SK-N-SH treated with all-trans-retinoic acid at 6 μM for 48 hours (cell line): Measurements from ENCODE around the gene NHSL2.
A peak's percentile ranks its signal among the peaks of the same experiment; 100 is the strongest.

Source experiments
- ATAC-seq: fragments of 200-7000 bp; cut with Tn5 transposase; 3 replicates; pipeline ENCODE4 v1.9.1; 2020; ENCODE audit warnings: mild to moderate bottlenecking, moderate library complexity
- ARNTL ChIP-seq: fragments of 450-650 bp; formaldehyde crosslinking; IDR thresholded peaks from 2 replicates; pipeline ENCODE4 v1.5.0; 2020; ENCODE audit warnings: low read depth, mild to moderate bottlenecking, moderate library complexity, borderline replicate concordance
- BACH2 ChIP-seq: fragments of 250-450 bp; sonication (Bioruptor Pico); IDR thresholded peaks from 2 replicates; pipeline ENCODE4 v1.9.0; 2021; ENCODE audit warnings: mild to moderate bottlenecking, borderline replicate concordance
- CSDC2 ChIP-seq: fragments of 250-450 bp; sonication (Bioruptor Pico); IDR thresholded peaks from 2 replicates; pipeline ENCODE4 v1.5.0; 2020; ENCODE audit warnings: mild to moderate bottlenecking, moderate library complexity
- ESRRG ChIP-seq: fragments of 250-450 bp; sonication (Bioruptor Pico); IDR thresholded peaks from 2 replicates; pipeline ENCODE4 v1.6.1; 2021; ENCODE audit warnings: mild to moderate bottlenecking
- GLIS3 ChIP-seq: fragments of 250-450 bp; sonication (Bioruptor Pico); IDR thresholded peaks from 2 replicates; pipeline ENCODE4 v1.5.0; 2020; ENCODE audit warnings: mild to moderate bottlenecking, moderate library complexity
- ISL1 ChIP-seq: fragments of 250-450 bp; sonication (Bioruptor Pico); IDR thresholded peaks from 2 replicates; pipeline ENCODE4 v2.1.2; 2022; ENCODE audit warnings: mild to moderate bottlenecking, moderate library complexity
- OSR1 ChIP-seq: fragments of 250-450 bp; sonication (Bioruptor Pico); IDR thresholded peaks from 2 replicates; pipeline ENCODE4 v1.8.0; 2022; ENCODE audit warnings: moderate library complexity, mild to moderate bottlenecking, inconsistent platforms
- PPARA ChIP-seq: fragments of 250-450 bp; sonication (Bioruptor Pico); IDR thresholded peaks from 2 replicates; pipeline ENCODE4 v1.5.0; 2020; ENCODE audit warnings: mild to moderate bottlenecking, borderline replicate concordance
- RARB ChIP-seq: fragments of 250-450 bp; sonication (Bioruptor Pico); IDR thresholded peaks from 2 replicates; pipeline ENCODE4 v1.8.0; 2021; ENCODE audit warnings: mild to moderate bottlenecking, moderate library complexity
- SNAI2 ChIP-seq: fragments of 250-450 bp; sonication (Bioruptor Pico); IDR thresholded peaks from 2 replicates; pipeline ENCODE4 v1.5.0; 2020; ENCODE audit warnings: mild to moderate bottlenecking, moderate library complexity
- TOX ChIP-seq: fragments of 250-450 bp; sonication (Bioruptor Pico); IDR thresholded peaks from 2 replicates; pipeline ENCODE4 v1.8.0; 2021; ENCODE audit warnings: mild to moderate bottlenecking, moderate library complexity, borderline replicate concordance
- ZC3H10 ChIP-seq: fragments of 250-450 bp; sonication (Bioruptor Pico); IDR thresholded peaks from 2 replicates; pipeline ENCODE4 v1.5.1; 2021; ENCODE audit warnings: mild to moderate bottlenecking, moderate library complexity
- ZFP3 ChIP-seq: fragments of 250-450 bp; sonication (Bioruptor Pico); IDR thresholded peaks from 2 replicates; pipeline ENCODE4 v1.5.0; 2020; ENCODE audit warnings: mild to moderate bottlenecking, moderate library complexity
- ZFP30 ChIP-seq: fragments of 450-650 bp; formaldehyde crosslinking; IDR thresholded peaks from 2 replicates; pipeline ENCODE4 v1.5.0; 2022; ENCODE audit warnings: mild to moderate bottlenecking, moderate library complexity
- ZNF565 ChIP-seq: fragments of 450-650 bp; formaldehyde crosslinking; conservative IDR thresholded peaks from 2 replicates; pipeline ENCODE4 v1.5.0; 2020; ENCODE audit warnings: low read depth, mild to moderate bottlenecking, moderate library complexity
- ZNF70 ChIP-seq: fragments of 450-650 bp; formaldehyde crosslinking; IDR thresholded peaks from 2 replicates; pipeline ENCODE4 v1.5.0; 2020; ENCODE audit warnings: mild to moderate bottlenecking, moderate library complexity
- TF ChIP-seq, protein P1 (sequence below): fragments of 250-450 bp; sonication (Bioruptor Pico); IDR thresholded peaks from 2 replicates; pipeline ENCODE4 v1.8.0; 2021; ENCODE audit warnings: low read depth, mild to moderate bottlenecking, moderate library complexity, borderline replicate concordance
- TF ChIP-seq, protein P2 (sequence below): fragments of 250-450 bp; sonication (Bioruptor Pico); IDR thresholded peaks from 2 replicates; pipeline ENCODE4 v1.5.0; 2020; ENCODE audit warnings: mild to moderate bottlenecking, moderate library complexity
- TF ChIP-seq, protein P3 (sequence below): fragments of 250-450 bp; sonication (Bioruptor Pico); IDR thresholded peaks from 2 replicates; pipeline ENCODE4 v1.8.0; 2020; ENCODE audit warnings: mild to moderate bottlenecking, moderate library complexity, borderline replicate concordance
- TF ChIP-seq, protein P4 (sequence below): fragments of 250-450 bp; sonication (Bioruptor Pico); IDR thresholded peaks from 2 replicates; pipeline ENCODE4 v1.5.1; 2021; ENCODE audit warnings: mild to moderate bottlenecking, moderate library complexity
- TF ChIP-seq, protein P5 (sequence below): fragments of 250-450 bp; sonication (Bioruptor Pico); IDR thresholded peaks from 2 replicates; pipeline ENCODE4 v1.5.1; 2020; ENCODE audit warnings: low read depth, mild to moderate bottlenecking, moderate library complexity

NHSL2 gene

DNA sequence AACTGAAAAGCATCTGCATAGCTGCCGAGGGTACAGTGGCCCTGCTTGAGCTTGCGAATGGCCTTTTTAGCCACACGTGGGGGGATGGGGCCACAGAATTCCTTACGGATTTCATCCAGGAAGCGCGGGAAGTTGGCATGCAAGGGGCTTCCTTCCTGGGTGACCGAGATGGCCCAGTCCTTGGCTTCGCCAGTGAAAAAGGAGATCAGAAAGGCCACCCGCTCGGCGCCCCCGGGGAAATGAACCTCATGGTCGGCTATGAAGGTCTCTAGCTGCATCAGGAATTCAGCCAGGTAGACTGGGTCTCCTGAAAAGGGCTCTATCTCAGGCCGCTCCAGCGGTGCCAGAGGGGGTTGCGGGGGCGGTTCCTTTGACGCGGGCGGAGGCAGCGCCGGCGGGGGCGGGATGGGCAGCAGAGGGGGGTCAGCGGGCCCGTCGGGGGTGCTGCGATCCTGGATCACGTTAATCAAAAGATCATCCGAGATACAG is 220.2 kb downstream of the NHSL2 start:
- TF ChIP-seq ZFP3 (CRISPR knock-in tag) = no peak
- TF ChIP-seq ZC3H10 (CRISPR knock-in tag) = no peak
- TF ChIP-seq ZFP30 (CRISPR knock-in tag) = no peak
- TF ChIP-seq ARNTL = no peak
- TF ChIP-seq, protein P1, sequence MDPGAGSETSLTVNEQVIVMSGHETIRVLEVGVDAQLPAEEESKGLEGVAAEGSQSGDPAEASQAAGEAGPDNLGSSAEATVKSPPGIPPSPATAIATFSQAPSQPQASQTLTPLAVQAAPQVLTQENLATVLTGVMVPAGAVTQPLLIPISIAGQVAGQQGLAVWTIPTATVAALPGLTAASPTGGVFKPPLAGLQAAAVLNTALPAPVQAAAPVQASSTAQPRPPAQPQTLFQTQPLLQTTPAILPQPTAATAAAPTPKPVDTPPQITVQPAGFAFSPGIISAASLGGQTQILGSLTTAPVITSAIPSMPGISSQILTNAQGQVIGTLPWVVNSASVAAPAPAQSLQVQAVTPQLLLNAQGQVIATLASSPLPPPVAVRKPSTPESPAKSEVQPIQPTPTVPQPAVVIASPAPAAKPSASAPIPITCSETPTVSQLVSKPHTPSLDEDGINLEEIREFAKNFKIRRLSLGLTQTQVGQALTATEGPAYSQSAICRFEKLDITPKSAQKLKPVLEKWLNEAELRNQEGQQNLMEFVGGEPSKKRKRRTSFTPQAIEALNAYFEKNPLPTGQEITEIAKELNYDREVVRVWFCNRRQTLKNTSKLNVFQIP = no peak
- TF ChIP-seq GLIS3 (CRISPR knock-in tag) = no peak
- TF ChIP-seq ESRRG (CRISPR knock-in tag) = no peak
- TF ChIP-seq, protein P2, sequence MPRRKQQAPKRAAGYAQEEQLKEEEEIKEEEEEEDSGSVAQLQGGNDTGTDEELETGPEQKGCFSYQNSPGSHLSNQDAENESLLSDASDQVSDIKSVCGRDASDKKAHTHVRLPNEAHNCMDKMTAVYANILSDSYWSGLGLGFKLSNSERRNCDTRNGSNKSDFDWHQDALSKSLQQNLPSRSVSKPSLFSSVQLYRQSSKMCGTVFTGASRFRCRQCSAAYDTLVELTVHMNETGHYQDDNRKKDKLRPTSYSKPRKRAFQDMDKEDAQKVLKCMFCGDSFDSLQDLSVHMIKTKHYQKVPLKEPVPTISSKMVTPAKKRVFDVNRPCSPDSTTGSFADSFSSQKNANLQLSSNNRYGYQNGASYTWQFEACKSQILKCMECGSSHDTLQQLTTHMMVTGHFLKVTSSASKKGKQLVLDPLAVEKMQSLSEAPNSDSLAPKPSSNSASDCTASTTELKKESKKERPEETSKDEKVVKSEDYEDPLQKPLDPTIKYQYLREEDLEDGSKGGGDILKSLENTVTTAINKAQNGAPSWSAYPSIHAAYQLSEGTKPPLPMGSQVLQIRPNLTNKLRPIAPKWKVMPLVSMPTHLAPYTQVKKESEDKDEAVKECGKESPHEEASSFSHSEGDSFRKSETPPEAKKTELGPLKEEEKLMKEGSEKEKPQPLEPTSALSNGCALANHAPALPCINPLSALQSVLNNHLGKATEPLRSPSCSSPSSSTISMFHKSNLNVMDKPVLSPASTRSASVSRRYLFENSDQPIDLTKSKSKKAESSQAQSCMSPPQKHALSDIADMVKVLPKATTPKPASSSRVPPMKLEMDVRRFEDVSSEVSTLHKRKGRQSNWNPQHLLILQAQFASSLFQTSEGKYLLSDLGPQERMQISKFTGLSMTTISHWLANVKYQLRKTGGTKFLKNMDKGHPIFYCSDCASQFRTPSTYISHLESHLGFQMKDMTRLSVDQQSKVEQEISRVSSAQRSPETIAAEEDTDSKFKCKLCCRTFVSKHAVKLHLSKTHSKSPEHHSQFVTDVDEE (CRISPR knock-in tag) = no peak
- no peak for TF ChIP-seq TOX (CRISPR knock-in tag)
- no peak for TF ChIP-seq PPARA (CRISPR knock-in tag)
- TF ChIP-seq OSR1 = no peak
- no peak for TF ChIP-seq CSDC2 (CRISPR knock-in tag)
- TF ChIP-seq SNAI2 (CRISPR knock-in tag) = no peak
- ATAC-seq = no peak

DNA sequence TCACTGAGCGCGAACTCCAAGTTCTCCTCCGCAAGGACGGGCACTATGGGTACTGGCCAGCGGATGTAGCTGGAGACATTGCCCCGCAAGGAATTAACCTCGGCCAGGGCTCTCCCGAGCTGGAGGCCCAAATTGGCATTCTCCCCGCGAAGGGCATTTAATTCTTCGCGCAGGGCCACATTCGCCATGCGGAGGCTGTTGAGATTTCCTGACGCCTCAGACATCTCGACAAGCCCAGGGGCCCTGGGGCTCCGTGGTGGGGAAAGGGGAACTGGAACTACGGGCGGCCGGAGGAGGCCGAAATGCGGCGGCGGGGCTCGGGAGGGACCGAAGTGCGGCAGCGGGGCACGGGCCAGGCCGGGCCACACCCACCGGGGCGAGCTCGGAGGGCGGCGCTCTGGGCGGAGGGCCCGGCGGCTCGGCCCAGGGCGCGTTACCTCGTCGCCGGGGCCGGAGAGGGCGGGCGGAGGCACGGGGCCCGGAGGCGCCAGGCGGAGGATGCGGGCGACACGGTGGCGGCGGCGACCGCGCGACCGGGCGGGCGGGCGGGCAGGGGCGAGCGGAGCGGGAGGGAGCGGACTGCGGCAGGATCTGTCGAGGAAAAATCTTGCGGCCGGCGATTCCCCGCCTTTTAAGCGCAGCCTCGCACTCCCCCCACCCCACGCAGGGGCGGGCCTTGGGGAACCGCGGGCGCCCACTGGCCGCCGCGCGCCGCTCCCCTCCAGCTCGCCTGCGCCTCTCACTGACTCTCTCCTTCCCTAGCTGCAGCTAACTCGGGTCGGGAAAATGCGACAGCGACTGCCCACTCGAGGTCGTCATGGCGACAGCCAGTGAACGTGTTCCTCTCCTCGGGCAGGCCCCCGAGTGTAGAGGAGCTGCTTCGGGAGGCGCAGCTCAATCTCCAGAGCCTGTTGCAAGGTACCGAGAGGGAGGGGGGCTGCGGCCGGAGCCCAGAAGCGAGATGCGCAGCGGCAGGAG is 221.0 kb downstream of the NHSL2 start, which contains the start of gene RTL5:
TSS of gene RTL5 (minus strand) at position 599 of the 978 bp plus-strand sequence.
- peak; percentile 92 for ATAC-seq
- TF ChIP-seq ZFP3 (CRISPR knock-in tag) (no peak), ISL1 (CRISPR knock-in tag) (no peak), ZNF565 (no peak), GLIS3 (CRISPR knock-in tag) (no peak), ARNTL (no peak), ZFP30 (CRISPR knock-in tag) (no peak), SNAI2 (CRISPR knock-in tag) (no peak), PPARA (CRISPR knock-in tag) (no peak), RARB (CRISPR knock-in tag) (no peak)
- TF ChIP-seq, protein P3, sequence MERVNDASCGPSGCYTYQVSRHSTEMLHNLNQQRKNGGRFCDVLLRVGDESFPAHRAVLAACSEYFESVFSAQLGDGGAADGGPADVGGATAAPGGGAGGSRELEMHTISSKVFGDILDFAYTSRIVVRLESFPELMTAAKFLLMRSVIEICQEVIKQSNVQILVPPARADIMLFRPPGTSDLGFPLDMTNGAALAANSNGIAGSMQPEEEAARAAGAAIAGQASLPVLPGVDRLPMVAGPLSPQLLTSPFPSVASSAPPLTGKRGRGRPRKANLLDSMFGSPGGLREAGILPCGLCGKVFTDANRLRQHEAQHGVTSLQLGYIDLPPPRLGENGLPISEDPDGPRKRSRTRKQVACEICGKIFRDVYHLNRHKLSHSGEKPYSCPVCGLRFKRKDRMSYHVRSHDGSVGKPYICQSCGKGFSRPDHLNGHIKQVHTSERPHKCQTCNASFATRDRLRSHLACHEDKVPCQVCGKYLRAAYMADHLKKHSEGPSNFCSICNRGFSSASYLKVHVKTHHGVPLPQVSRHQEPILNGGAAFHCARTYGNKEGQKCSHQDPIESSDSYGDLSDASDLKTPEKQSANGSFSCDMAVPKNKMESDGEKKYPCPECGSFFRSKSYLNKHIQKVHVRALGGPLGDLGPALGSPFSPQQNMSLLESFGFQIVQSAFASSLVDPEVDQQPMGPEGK = no peak

DNA sequence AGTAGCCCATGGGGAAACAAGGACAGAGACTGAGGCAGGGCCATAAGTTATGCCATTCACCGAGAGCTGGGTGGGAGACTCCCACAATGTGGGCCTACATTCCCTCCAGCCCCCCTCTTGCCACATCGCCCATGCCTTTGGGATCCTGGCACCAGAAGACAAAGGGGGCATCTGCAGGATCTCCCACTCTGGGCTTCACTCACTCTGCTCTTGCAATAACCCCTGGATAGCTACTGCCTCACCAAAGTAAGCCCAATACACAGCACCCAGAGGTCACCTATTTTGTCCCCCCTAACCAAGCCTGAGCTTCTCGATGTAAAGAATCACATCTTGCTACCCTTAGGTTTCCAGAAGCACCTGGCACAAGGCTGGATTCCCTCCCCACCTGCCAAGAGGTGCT is 221.8 kb downstream of the NHSL2 start:
- no peak for ATAC-seq
- TF ChIP-seq SNAI2 (CRISPR knock-in tag) = no peak
- TF ChIP-seq, protein P4, sequence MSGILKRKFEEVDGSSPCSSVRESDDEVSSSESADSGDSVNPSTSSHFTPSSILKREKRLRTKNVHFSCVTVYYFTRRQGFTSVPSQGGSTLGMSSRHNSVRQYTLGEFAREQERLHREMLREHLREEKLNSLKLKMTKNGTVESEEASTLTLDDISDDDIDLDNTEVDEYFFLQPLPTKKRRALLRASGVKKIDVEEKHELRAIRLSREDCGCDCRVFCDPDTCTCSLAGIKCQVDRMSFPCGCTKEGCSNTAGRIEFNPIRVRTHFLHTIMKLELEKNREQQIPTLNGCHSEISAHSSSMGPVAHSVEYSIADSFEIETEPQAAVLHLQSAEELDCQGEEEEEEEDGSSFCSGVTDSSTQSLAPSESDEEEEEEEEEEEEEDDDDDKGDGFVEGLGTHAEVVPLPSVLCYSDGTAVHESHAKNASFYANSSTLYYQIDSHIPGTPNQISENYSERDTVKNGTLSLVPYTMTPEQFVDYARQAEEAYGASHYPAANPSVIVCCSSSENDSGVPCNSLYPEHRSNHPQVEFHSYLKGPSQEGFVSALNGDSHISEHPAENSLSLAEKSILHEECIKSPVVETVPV (CRISPR knock-in tag) = no peak
- TF ChIP-seq ARNTL = no peak
- no peak for TF ChIP-seq CSDC2 (CRISPR knock-in tag)
- TF ChIP-seq, protein P5, sequence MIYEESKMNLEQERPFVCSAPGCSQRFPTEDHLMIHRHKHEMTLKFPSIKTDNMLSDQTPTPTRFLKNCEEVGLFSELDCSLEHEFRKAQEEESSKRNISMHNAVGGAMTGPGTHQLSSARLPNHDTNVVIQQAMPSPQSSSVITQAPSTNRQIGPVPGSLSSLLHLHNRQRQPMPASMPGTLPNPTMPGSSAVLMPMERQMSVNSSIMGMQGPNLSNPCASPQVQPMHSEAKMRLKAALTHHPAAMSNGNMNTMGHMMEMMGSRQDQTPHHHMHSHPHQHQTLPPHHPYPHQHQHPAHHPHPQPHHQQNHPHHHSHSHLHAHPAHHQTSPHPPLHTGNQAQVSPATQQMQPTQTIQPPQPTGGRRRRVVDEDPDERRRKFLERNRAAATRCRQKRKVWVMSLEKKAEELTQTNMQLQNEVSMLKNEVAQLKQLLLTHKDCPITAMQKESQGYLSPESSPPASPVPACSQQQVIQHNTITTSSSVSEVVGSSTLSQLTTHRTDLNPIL (CRISPR knock-in tag) = no peak
- TF ChIP-seq ZNF70 (CRISPR knock-in tag) = no peak
- TF ChIP-seq BACH2 (CRISPR knock-in tag) = no peak
- TF ChIP-seq, all 23 proteins: peak for 0
